GM23338 (cell line): ENCODE measurements around the gene EID2B.

ENCODE experiments used
- EZH2 ChIP-seq: fragments of 200-600 bp; sonication (generic); IDR thresholded peaks from one replicate; pipeline ENCODE4 v1.8.0; 2017; ENCODE audit warnings: antibody characterized with exemption, mild to moderate bottlenecking, low read depth; ENCODE audit not compliant: unreplicated experiment
- POLR2AphosphoS5 ChIP-seq: IDR thresholded peaks from 2 replicates; pipeline ENCODE4 v1.6.1; 2016; ENCODE audit warnings: antibody characterized with exemption, low read depth
- TF ChIP-seq, protein P1 (sequence below), 2 experiments: fragments of 200-600 bp in 1 of 2; sonication (generic) in 1 of 2; conservative IDR thresholded peaks; 2 replicates each; pipeline versions ENCODE4 v1.5.1 to v1.6.1; 2016 to 2017; ENCODE audit warnings: antibody characterized with exemption in 2 of 2, low read depth in 2 of 2, mild to moderate bottlenecking in 2 of 2, moderate library complexity in 1 of 2

GRCh38 chr19:39481676-39482075 lies 51.0 kb downstream of the EID2B start:
- TF ChIP-seq, protein P1, sequence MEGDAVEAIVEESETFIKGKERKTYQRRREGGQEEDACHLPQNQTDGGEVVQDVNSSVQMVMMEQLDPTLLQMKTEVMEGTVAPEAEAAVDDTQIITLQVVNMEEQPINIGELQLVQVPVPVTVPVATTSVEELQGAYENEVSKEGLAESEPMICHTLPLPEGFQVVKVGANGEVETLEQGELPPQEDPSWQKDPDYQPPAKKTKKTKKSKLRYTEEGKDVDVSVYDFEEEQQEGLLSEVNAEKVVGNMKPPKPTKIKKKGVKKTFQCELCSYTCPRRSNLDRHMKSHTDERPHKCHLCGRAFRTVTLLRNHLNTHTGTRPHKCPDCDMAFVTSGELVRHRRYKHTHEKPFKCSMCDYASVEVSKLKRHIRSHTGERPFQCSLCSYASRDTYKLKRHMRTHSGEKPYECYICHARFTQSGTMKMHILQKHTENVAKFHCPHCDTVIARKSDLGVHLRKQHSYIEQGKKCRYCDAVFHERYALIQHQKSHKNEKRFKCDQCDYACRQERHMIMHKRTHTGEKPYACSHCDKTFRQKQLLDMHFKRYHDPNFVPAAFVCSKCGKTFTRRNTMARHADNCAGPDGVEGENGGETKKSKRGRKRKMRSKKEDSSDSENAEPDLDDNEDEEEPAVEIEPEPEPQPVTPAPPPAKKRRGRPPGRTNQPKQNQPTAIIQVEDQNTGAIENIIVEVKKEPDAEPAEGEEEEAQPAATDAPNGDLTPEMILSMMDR (conservative IDR thresholded peaks at IDR 0.05; ENCODE audit: low read depth in 2 of 2), result no peak
- no peak for TF ChIP-seq EZH2
- no peak for TF ChIP-seq POLR2AphosphoS5
